HepG2 (cell line): ENCODE data around the gene IL17RC. TPM values are rescaled to one million over a fixed set of nuclear protein-coding genes. Genes with fewer than 3 reads are reported as not detected.

Source experiments
- ATAC-seq: fragments of 200-7000 bp; cut with Tn5 transposase; 3 replicates; pipeline ENCODE4 v1.9.1; 2020; ENCODE audit warnings: mild to moderate bottlenecking, moderate library complexity
- BruUV-seq: library from RNA; stranded (reverse); fragments of 400-500 nt; replicated peaks from 2 replicates; lab custom pipeline; 2021; lab: Mats Ljungman, UMichigan
- CTCF ChIA-PET: fragments of 300-600 bp; formaldehyde crosslinking; extraction: SDS; loops from one replicate; lab custom pipeline; 2021; ENCODE audit warnings: low total read pairs, inconsistent platforms, low intra/inter-chr PET ratio; lab: Yijun Ruan, JAX
- POLR2A ChIA-PET: fragments of 350-600 bp; sonication (Branson Sonifier 250); formaldehyde crosslinking; loops from one replicate; lab custom pipeline; 2020; ENCODE audit warnings: antibody characterized with exemption, inconsistent platforms; lab: Yijun Ruan, JAX
- DNase-seq: peaks from one replicate; pipeline ENCODE4 v3.0.0-alpha.2; 2015; ENCODE audit warnings: low spot score
- FAIRE-seq: peaks from 3 replicates; lab custom pipeline; 2011; peaks lifted over from hg19 to GRCh38; lab: Jason Lieb, UNC
- H2AFZ ChIP-seq: one replicate; pipeline ENCODE4 v1.6.1; 2011; ENCODE audit warnings: low read length, inconsistent platforms
- H3K27ac ChIP-seq: fragments of 300-600 bp; 3 replicates; pipeline ENCODE4 v1.8.0; 2011; ENCODE audit warnings: mixed run types, mild to moderate bottlenecking, mixed read lengths, low read length, inconsistent platforms; ENCODE audit not compliant: insufficient read depth; ENCODE audit errors: extremely low read length
- H3K27me3 ChIP-seq, 2 experiments: fragments of 200-600 bp in 1 of 2; 2 replicates in 1 of 2; 3 replicates in 1 of 2; pipeline versions ENCODE4 v1.6.0 to v1.8.0; 2011; ENCODE audit warnings: low read length in 2 of 2, mild to moderate bottlenecking in 2 of 2, moderate library complexity in 2 of 2, inconsistent platforms in 1 of 2; ENCODE audit not compliant: insufficient read depth in 2 of 2, control insufficient read depth in 1 of 2
- H3K36me3 ChIP-seq, 2 experiments: fragments of 200-600 bp in 1 of 2; replicated peaks in 1 of 2; 2 replicates in 1 of 2; 3 replicates in 1 of 2; pipeline versions ENCODE4 v1.5.1 to v1.8.0; 2011; ENCODE audit warnings: low read length in 2 of 2, inconsistent platforms in 1 of 2; ENCODE audit not compliant: insufficient read depth in 2 of 2, control insufficient read depth in 1 of 2
- H3K4me1 ChIP-seq: 2 replicates; pipeline ENCODE4 v1.5.1; 2012; ENCODE audit warnings: low read length, inconsistent platforms; ENCODE audit not compliant: insufficient read depth
- H3K4me2 ChIP-seq: 2 replicates; pipeline ENCODE4 v1.6.0; 2011; ENCODE audit warnings: low read depth, low read length, inconsistent platforms
- H3K4me3 ChIP-seq, 3 experiments: fragments of 200-600 bp in 1 of 3; sonication (generic), shearing (Covaris generic) in 1 of 3; replicated peaks in 1 of 3; 2 replicates each; pipeline ENCODE4 v1.5.1; 2011 to 2016; ENCODE audit warnings: low read length in 3 of 3, inconsistent platforms in 2 of 3, low read depth in 2 of 3, mild to moderate bottlenecking in 2 of 3, control low read depth in 1 of 3, mixed read lengths in 1 of 3; ENCODE audit not compliant: insufficient read depth in 1 of 3
- H3K79me2 ChIP-seq: one replicate; pipeline ENCODE4 v1.6.1; 2011; ENCODE audit warnings: low read length, inconsistent platforms; ENCODE audit not compliant: insufficient read depth
- H3K9ac ChIP-seq: 2 replicates; pipeline ENCODE4 v1.6.0; 2011; ENCODE audit warnings: mild to moderate bottlenecking, low read depth, low read length, inconsistent platforms; ENCODE audit not compliant: insufficient read depth
- H3K9me3 ChIP-seq: 2 replicates; pipeline ENCODE4 v1.5.1; 2012; ENCODE audit warnings: mild to moderate bottlenecking, low read length
- H4K20me1 ChIP-seq: 2 replicates; pipeline ENCODE4 v1.6.0; 2011; ENCODE audit warnings: inconsistent platforms, mild to moderate bottlenecking, low read length, moderate library complexity; ENCODE audit not compliant: insufficient read depth
- CCAR2 ChIP-seq: fragments of 200-400 bp; formaldehyde crosslinking; optimal IDR thresholded peaks from 2 replicates; pipeline ENCODE3; 2018; ENCODE audit warnings: low read depth, mild to moderate bottlenecking, low read length, moderate library complexity
- DPF2 ChIP-seq: sonication (generic); formaldehyde crosslinking; IDR thresholded peaks from 2 replicates; pipeline ENCODE4 v1.4.0; 2020; ENCODE audit warnings: mild to moderate bottlenecking, low read depth, missing genetic modification reagents, borderline replicate concordance
- FUBP1 ChIP-seq: sonication (generic); formaldehyde crosslinking; IDR thresholded peaks from 2 replicates; pipeline ENCODE4 v1.5.1; 2020; ENCODE audit warnings: missing genetic modification reagents, mild to moderate bottlenecking, borderline replicate concordance
- GTF2F1 ChIP-seq: fragments of 150-350 bp; IDR thresholded peaks from 2 replicates; pipeline ENCODE4 v1.6.1; 2014; ENCODE audit warnings: low read length
- HNRNPL ChIP-seq: fragments of 200-400 bp; formaldehyde crosslinking; IDR thresholded peaks from 2 replicates; pipeline ENCODE4 v1.6.1; 2017; ENCODE audit warnings: mild to moderate bottlenecking, low read depth, low read length
- NFYB ChIP-seq: sonication (generic); formaldehyde crosslinking; IDR thresholded peaks from 2 replicates; pipeline ENCODE4 v1.4.0; 2020; ENCODE audit warnings: missing genetic modification reagents
- NONO ChIP-seq, 2 experiments: fragments of 450-650 bp in 1 of 2; sonication (generic) in 1 of 2; formaldehyde crosslinking in 1 of 2; IDR thresholded peaks in 1 of 2; conservative IDR thresholded peaks in 1 of 2; 2 replicates each; pipeline versions ENCODE4 v1.6.1 to v1.8.0; 2017 to 2022; ENCODE audit warnings: mild to moderate bottlenecking in 1 of 2, missing genetic modification reagents in 1 of 2, moderate library complexity in 1 of 2
- ONECUT2 ChIP-seq: sonication (generic); formaldehyde crosslinking; IDR thresholded peaks from 2 replicates; pipeline ENCODE4 v1.4.0; 2020; ENCODE audit warnings: missing genetic modification reagents
- POGZ ChIP-seq: sonication (generic); formaldehyde crosslinking; IDR thresholded peaks from 2 replicates; pipeline ENCODE4 v1.4.0; 2020; ENCODE audit warnings: mild to moderate bottlenecking, missing genetic modification reagents
- RCOR2 ChIP-seq: IDR thresholded peaks from 2 replicates; pipeline ENCODE4 v1.6.1; 2016; ENCODE audit warnings: missing biosample characterization, missing genetic modification reagents
- RFXANK ChIP-seq: IDR thresholded peaks from 2 replicates; pipeline ENCODE4 v1.6.1; 2016
- SALL2 ChIP-seq: sonication (generic); formaldehyde crosslinking; IDR thresholded peaks from 2 replicates; pipeline ENCODE4 v1.8.1; 2023; ENCODE audit warnings: mild to moderate bottlenecking, missing genetic modification reagents, inconsistent platforms
- SCMH1 ChIP-seq: sonication (generic); formaldehyde crosslinking; IDR thresholded peaks from 2 replicates; pipeline ENCODE4 v1.9.0; 2021; ENCODE audit warnings: missing genetic modification reagents, mild to moderate bottlenecking, borderline replicate concordance
- SMARCC2 ChIP-seq: fragments of 450-650 bp; IDR thresholded peaks from 2 replicates; pipeline ENCODE4 v1.6.1; 2017; ENCODE audit warnings: antibody characterized with exemption, mild to moderate bottlenecking
- TCF7L2 ChIP-seq: IDR thresholded peaks from 2 replicates; pipeline ENCODE4 v1.6.1; 2011; ENCODE audit warnings: mild to moderate bottlenecking, low read depth, low read length, moderate library complexity
- ZFP90 ChIP-seq: sonication (generic); formaldehyde crosslinking; IDR thresholded peaks from 2 replicates; pipeline ENCODE4 v1.8.0; 2022; ENCODE audit warnings: missing genetic modification reagents, mild to moderate bottlenecking, inconsistent platforms, borderline replicate concordance
- ZNF446 ChIP-seq: sonication (generic); formaldehyde crosslinking; IDR thresholded peaks from 2 replicates; pipeline ENCODE4 v1.5.0; 2020; ENCODE audit warnings: mild to moderate bottlenecking, missing genetic modification reagents
- ZNF597 ChIP-seq: sonication (generic); formaldehyde crosslinking; IDR thresholded peaks from 2 replicates; pipeline ENCODE4 v1.5.0; 2020; ENCODE audit warnings: missing genetic modification reagents
- ZNF629 ChIP-seq: sonication (generic); formaldehyde crosslinking; conservative IDR thresholded peaks from 2 replicates; pipeline ENCODE4 v1.5.0; 2020; ENCODE audit warnings: missing genetic modification reagents
- ZNF678 ChIP-seq: sonication (generic); formaldehyde crosslinking; IDR thresholded peaks from 2 replicates; pipeline ENCODE4 v1.4.0; 2020; ENCODE audit warnings: mild to moderate bottlenecking, missing genetic modification reagents
- WGBS: methylation state at CpG from one replicate; pipeline ENCODE4 v1.1.6; 2017; ENCODE audit warnings: low lambda C conversion rate; 5-methylcytosine and 5-hydroxymethylcytosine counted together
- in situ Hi-C: cut with HindIII; loops from 2 replicates; pipeline ENCODE4 v1.10.0; 2017; ENCODE audit warnings: low pct_unique_long_range_greater_than_20kb; ENCODE audit not compliant: extremely low pct_ligation_motif_present
- intact Hi-C: fragments of 100-400 bp; cut with micrococcal nuclease; formaldehyde crosslinking; loops from one replicate; pipeline ENCODE4 v1.10.0; 2022; ENCODE audit not compliant: unreplicated experiment
- polyA plus RNA-seq, 8 experiments: library from polyadenylated mRNA; depleted of rRNA in 3 of 8; stranded (reverse) in 7 of 8; unstranded in 1 of 8; fragments of >200 nt; fragmentation: Illumina TruSeq in 4 of 8; extraction: Trizol in 4 of 8; gene quantifications; 2 replicates each; pipeline versions ENCODE4 v1.2.1 to v1.2.3, GENCODE V29; 2011 to 2016; ENCODE audit warnings: low read depth in 4 of 8, missing spikeins in 1 of 8, mixed read lengths in 1 of 8; ENCODE audit not compliant: insufficient read depth in 1 of 8
- total RNA-seq, 5 experiments: library from RNA; depleted of rRNA; stranded (reverse); fragments of >200 nt; fragmentation: Illumina TruSeq; extraction: Trizol; gene quantifications; 2 replicates each; pipeline ENCODE4 v1.2.3, GENCODE V29; 2016; ENCODE audit warnings: low read depth in 1 of 5

Gene IL17RC
- total and polyA plus RNA-seq, 2 of the 13 experiments (the other 11 are each of a cell fraction or from before 2014, with no cell fraction given), result 20.7 to 24.0 TPM

- WGBS, result 50% methylated on average over 1 of the region's 15 CpGs
- H3K9ac ChIP-seq, result peak overlapping the region; percentile 80
- peaks cover 38% of the 10 kb centered on the region for H3K4me1 ChIP-seq
- no peaks in the 10 kb centered on the region for H4K20me1 ChIP-seq
- no peak overlapping the region for H2AFZ ChIP-seq
- BruUV-seq, result TSS peak; percentile 63
- peaks cover 5 to 12% of the 10 kb centered on the region in 2 experiments; a peak in 3 of 5 replicates for H3K36me3 ChIP-seq
- DNase-seq, result peak; percentile 44
- CTCF ChIA-PET, result interaction anchor here (0.7 to 2.1 kb wide), 3 partner anchors 11 to 66 kb away, joined by 3 to 14 read pairs (median 5); no protein-coding TSS in a partner anchor
- FAIRE-seq, result peak; percentile 34
- intact Hi-C loops, result loop anchor here (1.0 to 5.0 kb wide), 3 partner anchors 16 to 52 kb away; no protein-coding TSS in a partner anchor
- peak; percentile 65 for ATAC-seq
- POLR2A ChIA-PET, result interaction anchor here (1.0 to 9.0 kb wide), 8 partner anchors 14 to 53 kb away, joined by 3 to 298 read pairs (median 19); partner anchors contain the start of genes CRELD1 and IL17RE
- peak overlapping the region; percentile 55 to 86 (median 83); a peak in 5 of 6 replicates for H3K4me3 ChIP-seq
- no peaks in the 10 kb centered on the region for H3K9me3 ChIP-seq
- H3K27ac ChIP-seq, result peak overlapping the region; percentile 90
- in situ Hi-C loops, result no loop called here
- H3K79me2 ChIP-seq, result peaks cover 3% of the 10 kb centered on the region
- peak overlapping the region; percentile 100 for H3K4me2 ChIP-seq
- H3K27me3 ChIP-seq, result no peaks in the 10 kb centered on the region
- TF ChIP-seq NONO (IDR thresholded peaks at IDR 0.05) (no peak), NONO (CRISPR knock-in tag; conservative IDR thresholded peaks at IDR 0.05) (peak; percentile 42), HNRNPL (0 out of 2 replicates have a peak, but pooled peaks have one; percentile 35), ONECUT2 (0 out of 2 replicates have a peak, but pooled peaks have one; percentile 14), SCMH1 (CRISPR knock-in tag) (no peak), SMARCC2 (no peak), TCF7L2 (no peak), ZFP90 (CRISPR knock-in tag) (0 out of 2 replicates have a peak, but pooled peaks have one; percentile 9), FUBP1 (CRISPR knock-in tag) (no peak), ZNF446 (CRISPR knock-in tag) (no peak), ZNF629 (CRISPR knock-in tag) (peak; percentile 23; the same call in 1 of the 2 replicates), ZNF597 (CRISPR knock-in tag) (no peak), CCAR2 (no peak), POGZ (no peak), SALL2 (CRISPR knock-in tag) (no peak), ZNF678 (CRISPR knock-in tag) (no peak), RFXANK (CRISPR knock-in tag) (no peak), GTF2F1 (no peak), RCOR2 (no peak), NFYB (CRISPR knock-in tag) (peak; percentile 58), DPF2 (CRISPR knock-in tag) (0 out of 2 replicates have a peak, but pooled peaks have one; percentile 4)
Observed at GRCh38 chr3:9914559-9915253, 2.2 kb upstream of the IL17RC start.
